H9 (cell line): ENCODE data around the gene MSH6. TPM values are rescaled to one million over a fixed set of nuclear protein-coding genes. Genes with fewer than 3 reads are reported as not detected.

Source experiments
- DNase-seq: peaks from one replicate; pipeline ENCODE4 v3.0.0-alpha.2; 2017
- H2AFZ ChIP-seq: one replicate; pipeline ENCODE4 v1.6.1; 2013; ENCODE audit warnings: mild to moderate bottlenecking, low read length, control low read depth, moderate library complexity
- H2AK5ac ChIP-seq: 2 replicates; pipeline ENCODE4 v1.6.1; 2013; ENCODE audit warnings: low read length, control low read depth, mixed read lengths; ENCODE audit not compliant: insufficient read length
- H2BK120ac ChIP-seq: one replicate; pipeline ENCODE4 v1.6.1; 2013; ENCODE audit warnings: low read depth, mild to moderate bottlenecking, low read length, control low read depth, inconsistent platforms; ENCODE audit not compliant: poor library complexity, severe bottlenecking
- H2BK12ac ChIP-seq: 2 replicates; pipeline ENCODE4 v1.6.1; 2013; ENCODE audit warnings: low read length, control low read depth, mixed read lengths, low read depth; ENCODE audit not compliant: insufficient read length
- H2BK15ac ChIP-seq: 2 replicates; pipeline ENCODE4 v1.6.1; 2013; ENCODE audit warnings: low read depth, low read length, control low read depth
- H2BK20ac ChIP-seq: one replicate; pipeline ENCODE4 v1.6.1; 2013; ENCODE audit warnings: low read depth, mild to moderate bottlenecking, low read length, control low read depth, inconsistent platforms; ENCODE audit not compliant: poor library complexity, severe bottlenecking
- H2BK5ac ChIP-seq: 2 replicates; pipeline ENCODE4 v1.6.1; 2013; ENCODE audit warnings: low read length, control low read depth, mixed read lengths; ENCODE audit not compliant: insufficient read length
- H3K14ac ChIP-seq: 2 replicates; pipeline ENCODE4 v1.6.1; 2013; ENCODE audit warnings: low read length, control low read depth; ENCODE audit not compliant: insufficient read depth
- H3K18ac ChIP-seq: 2 replicates; pipeline ENCODE4 v1.6.1; 2013; ENCODE audit warnings: low read depth, mild to moderate bottlenecking, mixed read lengths, low read length, control low read depth; ENCODE audit not compliant: insufficient read length
- H3K23ac ChIP-seq: 2 replicates; pipeline ENCODE4 v1.6.1; 2013; ENCODE audit warnings: low read length, control low read depth, mixed read lengths, low read depth; ENCODE audit not compliant: insufficient read length
- H3K23me2 ChIP-seq: 2 replicates; pipeline ENCODE4 v1.6.1; 2013; ENCODE audit warnings: low read depth, mild to moderate bottlenecking, mixed read lengths, low read length, control low read depth; ENCODE audit not compliant: insufficient read length, poor library complexity, severe bottlenecking
- H3K27ac ChIP-seq: 2 replicates; pipeline ENCODE4 v1.5.1; 2013; ENCODE audit warnings: low read length, control low read depth, mixed read lengths, low read depth; ENCODE audit not compliant: insufficient read length
- H3K27me3 ChIP-seq: 2 replicates; pipeline ENCODE4 v1.6.1; 2013; ENCODE audit warnings: low read length, control low read depth, inconsistent platforms; ENCODE audit not compliant: insufficient read depth
- H3K4ac ChIP-seq: 2 replicates; pipeline ENCODE4 v1.6.1; 2013; ENCODE audit warnings: low read depth, mild to moderate bottlenecking, control low read depth, inconsistent platforms, low read length, moderate library complexity
- H3K4me1 ChIP-seq: 2 replicates; pipeline ENCODE4 v1.6.1; 2013; ENCODE audit warnings: low read length, control low read depth, inconsistent platforms; ENCODE audit not compliant: insufficient read depth
- H3K4me2 ChIP-seq: 2 replicates; pipeline ENCODE4 v1.6.1; 2013; ENCODE audit warnings: low read length, control low read depth, mixed read lengths; ENCODE audit not compliant: insufficient read length, insufficient read depth
- H3K56ac ChIP-seq: 2 replicates; pipeline ENCODE4 v1.6.1; 2013; ENCODE audit warnings: low read depth, mild to moderate bottlenecking, mixed read lengths, low read length, control low read depth; ENCODE audit not compliant: insufficient read length
- H3K79me1 ChIP-seq: 2 replicates; pipeline ENCODE4 v1.6.1; 2013; ENCODE audit warnings: low read depth, mild to moderate bottlenecking, moderate library complexity, low read length, control low read depth, inconsistent platforms; ENCODE audit not compliant: insufficient read depth, poor library complexity, severe bottlenecking
- H3K79me2 ChIP-seq: 2 replicates; pipeline ENCODE4 v1.6.1; 2013; ENCODE audit warnings: low read length, control low read depth, inconsistent platforms; ENCODE audit not compliant: insufficient read depth
- H3K9ac ChIP-seq: 2 replicates; pipeline ENCODE4 v1.6.1; 2013; ENCODE audit warnings: low read length, control low read depth, mixed read lengths; ENCODE audit not compliant: insufficient read length; ENCODE audit errors: extremely low read depth
- H3K9me3 ChIP-seq: one replicate; pipeline ENCODE4 v1.6.1; 2013; ENCODE audit warnings: low read depth, low read length, inconsistent platforms; ENCODE audit not compliant: control insufficient read depth
- H3T11ph ChIP-seq: one replicate; pipeline ENCODE4 v1.6.1; 2013; ENCODE audit warnings: mild to moderate bottlenecking, low read length, control low read depth, inconsistent platforms
- H4K20me1 ChIP-seq: one replicate; pipeline ENCODE4 v1.6.1; 2013; ENCODE audit not compliant: control insufficient read depth, insufficient read length, insufficient read depth
- H4K5ac ChIP-seq: 2 replicates; pipeline ENCODE4 v1.6.1; 2013; ENCODE audit warnings: low read depth, mild to moderate bottlenecking, mixed read lengths, low read length, control low read depth; ENCODE audit not compliant: insufficient read length
- H4K8ac ChIP-seq: replicated peaks from 2 replicates; pipeline ENCODE4 v1.6.1; 2013; ENCODE audit warnings: low read length, control low read depth, mixed read lengths, low read depth; ENCODE audit not compliant: insufficient read length
- H4K91ac ChIP-seq: 2 replicates; pipeline ENCODE4 v1.6.1; 2013; ENCODE audit warnings: low read depth, mild to moderate bottlenecking, moderate library complexity, mixed read lengths, low read length, control low read depth; ENCODE audit not compliant: insufficient read length
- H3K27ac Mint-ChIP-seq, 3 experiments: 2 replicates in 2 of 3; 3 replicates in 1 of 3; pipeline ENCODE4 v1.8.0; 2020 to 2021; ENCODE audit warnings: mixed read lengths in 3 of 3, mild to moderate bottlenecking in 1 of 3, moderate library complexity in 1 of 3
- H3K27me3 Mint-ChIP-seq: 2 replicates; pipeline ENCODE4 v1.8.0; 2021; ENCODE audit warnings: low read depth, mild to moderate bottlenecking, moderate library complexity, mixed read lengths
- H3K36me3 Mint-ChIP-seq, 3 experiments: 2 replicates in 2 of 3; 3 replicates in 1 of 3; pipeline ENCODE4 v1.8.0; 2020 to 2021; ENCODE audit warnings: low read depth in 3 of 3, mixed read lengths in 3 of 3; ENCODE audit not compliant: insufficient read depth in 1 of 3
- H3K4me1 Mint-ChIP-seq, 2 experiments: 2 replicates each; pipeline ENCODE4 v1.8.0; 2020; ENCODE audit warnings: mixed read lengths in 2 of 2
- H3K4me3 Mint-ChIP-seq, 2 experiments: 2 replicates in 1 of 2; 3 replicates in 1 of 2; pipeline ENCODE4 v1.8.0; 2020 to 2021; ENCODE audit warnings: mild to moderate bottlenecking in 2 of 2, mixed read lengths in 2 of 2, moderate library complexity in 1 of 2
- H3K9me3 Mint-ChIP-seq, 2 experiments: 2 replicates in 1 of 2; 3 replicates in 1 of 2; pipeline ENCODE4 v1.8.0; 2020; ENCODE audit warnings: mild to moderate bottlenecking in 2 of 2, mixed read lengths in 2 of 2, moderate library complexity in 1 of 2
- CTCF ChIP-seq: fragments of 200-600 bp; sonication (generic); conservative IDR thresholded peaks from 3 replicates; pipeline ENCODE4 v1.8.0; 2021; ENCODE audit warnings: antibody characterized with exemption, mild to moderate bottlenecking
- WGBS: extraction: QIAGEN DNeasy Blood & Tissue Kit; methylation state at CpG from one replicate; pipeline ENCODE4 v1.1.7; 2013; ENCODE audit warnings: missing lambda C conversion rate, low lambda C conversion rate, mixed read lengths; ENCODE audit not compliant: insufficient read length; ENCODE audit errors: extremely low coverage; 5-methylcytosine and 5-hydroxymethylcytosine counted together
- total RNA-seq: library from RNA; stranded (reverse); gene quantifications from 2 replicates; pipeline ENCODE4 v1.2.1, GENCODE V29; 2021

The MSH6 gene
- total RNA-seq, 1 experiment from 2014 or later: 303 TPM

GRCh38 chr2:47803363-47803762, 20.4 kb downstream of the MSH6 start:
- Histone ChIP-seq H3K9ac (no peak overlapping the region), H3K23ac (no peak overlapping the region), H3K9me3 (no peaks in the 10 kb centered on the region), H2BK15ac (no peak overlapping the region), H4K91ac (no peak overlapping the region), H3K23me2 (no peaks in the 10 kb centered on the region), H3K79me2 (peaks cover 5% of the 10 kb centered on the region; the same call in 1 of the 2 replicates), H4K5ac (no peak overlapping the region), H4K8ac (no peak overlapping the region), H3T11ph (no peak overlapping the region), H3K4me1 (no peaks in the 10 kb centered on the region), H2AK5ac (no peak overlapping the region), H3K79me1 (peaks cover 5% of the 10 kb centered on the region), H3K27me3 (no peaks in the 10 kb centered on the region), H2BK20ac (no peak overlapping the region), H2BK120ac (no peak overlapping the region), H3K4ac (no peak overlapping the region), H3K56ac (no peak overlapping the region), H2BK12ac (no peak overlapping the region), H2AFZ (no peak overlapping the region), H3K14ac (no peak overlapping the region), H3K27ac (no peak overlapping the region), H3K18ac (no peak overlapping the region), H4K20me1 (no peaks in the 10 kb centered on the region), H3K4me2 (no peak overlapping the region), H2BK5ac (no peak overlapping the region)
- Mint-ChIP-seq H3K9me3 (no peaks in the 10 kb centered on the region), H3K27ac (peak overlapping the region in 1 of 3 experiments; percentile 46; a peak in 2 of 7 replicates), H3K27me3 (no peaks in the 10 kb centered on the region), H3K36me3 (peaks cover 62 to 98% (median 95%) of the 10 kb centered on the region in 3 experiments), H3K4me1 (no peaks in the 10 kb centered on the region; a peak in 1 of 4 replicates), H3K4me3 (no peak overlapping the region)
- WGBS: no CpG with 5 or more reads among the region's 7 CpGs
- TF ChIP-seq CTCF: no peak
- DNase-seq: no peak
